ENCODE measurements around the gene TSPO2. TPM values are rescaled to one million over a fixed set of nuclear protein-coding genes. Genes with fewer than 3 reads are reported as not detected.

The TSPO2 gene
- total RNA-seq, 2 experiments from 2014 or later, result not detected

Other genes with a start within 250 kb of the TSPO2 start
- 1 to 10 TPM; 1.3 to 2.5 TPM for gene UNC5CL, start 3.2 kb upstream of the TSPO2 start, total RNA-seq
- not detected for gene APOBEC2, start 10.7 kb downstream of the TSPO2 start, total RNA-seq
- 10 to 100 TPM; 31.7 to 32.4 TPM for gene OARD1, start 29.9 kb downstream of the TSPO2 start, total RNA-seq
- gene NFYA, start 30.5 kb downstream of the TSPO2 start, total RNA-seq, result 10 to 100 TPM; 25.0 to 31.5 TPM
- not detected for gene TREML1, start 111.9 kb downstream of the TSPO2 start, total RNA-seq
- not detected for gene TREM2, start 120.6 kb downstream of the TSPO2 start, total RNA-seq
- gene TREML2, start 158.7 kb downstream of the TSPO2 start, total RNA-seq, result 1 to 10 TPM; 1.9 to 2.7 TPM
- gene TREML4, start 185.9 kb downstream of the TSPO2 start, total RNA-seq, result not detected
- gene TREM1, start 244.2 kb downstream of the TSPO2 start, total RNA-seq, result not detected

All from activated CD8-positive, alpha-beta memory T cell treated with anti-CD3 and anti-CD28 coated beads, Interleukin-2, amount 10 ng/mL, durations not matched to agents 7 days and 5 days (primary cell).